ENCODE measurements around the gene EXT2.

Gene EXT2

DNA sequence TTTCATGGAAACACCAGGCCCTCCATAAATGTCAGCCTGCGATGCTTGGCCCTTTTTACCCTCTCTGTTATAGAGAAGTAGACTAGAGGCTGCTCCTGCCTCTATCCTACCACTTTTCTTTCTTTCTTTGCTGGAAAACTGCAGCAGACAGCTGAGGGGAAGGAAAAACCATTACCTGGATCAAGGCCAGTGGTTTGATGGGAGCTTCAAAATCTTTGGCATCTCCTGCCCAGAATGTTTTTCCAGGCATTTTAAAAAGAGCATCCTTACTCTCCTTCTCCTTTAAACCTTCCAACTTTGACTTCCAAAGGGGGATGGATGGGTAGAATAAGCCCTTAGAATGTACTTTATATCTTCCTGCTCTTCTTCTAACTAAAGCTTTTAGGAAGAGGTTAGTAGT lies 44.9 kb downstream of the EXT2 start:
- H2AFZ ChIP-seq (ENCODE audit: low read depth) = no peak overlapping the region
- no peak overlapping the region for H3K27ac ChIP-seq
- no peaks in the 10 kb centered on the region for H3K27me3 ChIP-seq (ENCODE audit: insufficient read depth, low read depth)
- H3K4me3 ChIP-seq (IDR thresholded peaks at IDR 0.05; ENCODE audit: insufficient read depth, low read depth, low read length) = no peak overlapping the region
- H3K9ac ChIP-seq = no peak overlapping the region
- no peaks in the 10 kb centered on the region for H4K20me1 ChIP-seq (ENCODE audit: insufficient read depth)
- H3K4me1 ChIP-seq (ENCODE audit: low read depth, poor library complexity, severe bottlenecking) = no peaks in the 10 kb centered on the region
- no peaks in the 10 kb centered on the region for H3K79me2 ChIP-seq (ENCODE audit: insufficient read depth, low read depth)
- H3K4me2 ChIP-seq = no peak overlapping the region
- H3K36me3 ChIP-seq (ENCODE audit: insufficient read depth) = no peaks in the 10 kb centered on the region
- TF ChIP-seq, protein P1, sequence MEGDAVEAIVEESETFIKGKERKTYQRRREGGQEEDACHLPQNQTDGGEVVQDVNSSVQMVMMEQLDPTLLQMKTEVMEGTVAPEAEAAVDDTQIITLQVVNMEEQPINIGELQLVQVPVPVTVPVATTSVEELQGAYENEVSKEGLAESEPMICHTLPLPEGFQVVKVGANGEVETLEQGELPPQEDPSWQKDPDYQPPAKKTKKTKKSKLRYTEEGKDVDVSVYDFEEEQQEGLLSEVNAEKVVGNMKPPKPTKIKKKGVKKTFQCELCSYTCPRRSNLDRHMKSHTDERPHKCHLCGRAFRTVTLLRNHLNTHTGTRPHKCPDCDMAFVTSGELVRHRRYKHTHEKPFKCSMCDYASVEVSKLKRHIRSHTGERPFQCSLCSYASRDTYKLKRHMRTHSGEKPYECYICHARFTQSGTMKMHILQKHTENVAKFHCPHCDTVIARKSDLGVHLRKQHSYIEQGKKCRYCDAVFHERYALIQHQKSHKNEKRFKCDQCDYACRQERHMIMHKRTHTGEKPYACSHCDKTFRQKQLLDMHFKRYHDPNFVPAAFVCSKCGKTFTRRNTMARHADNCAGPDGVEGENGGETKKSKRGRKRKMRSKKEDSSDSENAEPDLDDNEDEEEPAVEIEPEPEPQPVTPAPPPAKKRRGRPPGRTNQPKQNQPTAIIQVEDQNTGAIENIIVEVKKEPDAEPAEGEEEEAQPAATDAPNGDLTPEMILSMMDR (conservative IDR thresholded peaks at IDR 0.05; ENCODE audit: low read depth, low read length) = no peak

- TF ChIP-seq, protein P1 (conservative IDR thresholded peaks at IDR 0.05; ENCODE audit: low read depth, low read length) = no peak
- Histone ChIP-seq H3K9ac (no peak overlapping the region), H2AFZ (ENCODE audit: low read depth) (no peak overlapping the region), H3K4me2 (no peak overlapping the region), H3K27me3 (ENCODE audit: insufficient read depth, low read depth) (no peaks in the 10 kb centered on the region), H3K36me3 (ENCODE audit: insufficient read depth) (no peaks in the 10 kb centered on the region), H3K79me2 (ENCODE audit: insufficient read depth, low read depth) (no peaks in the 10 kb centered on the region), H4K20me1 (ENCODE audit: insufficient read depth) (no peaks in the 10 kb centered on the region), H3K4me3 (IDR thresholded peaks at IDR 0.05; ENCODE audit: insufficient read depth, low read depth, low read length) (no peak overlapping the region), H3K4me1 (ENCODE audit: low read depth, poor library complexity, severe bottlenecking) (no peaks in the 10 kb centered on the region), H3K27ac (no peak overlapping the region)
These were observed 45.3 kb downstream of the EXT2 start for GRCh38 chr11:44140805-44141204.

GRCh38 chr11:44143987-44144909 lies 48.8 kb downstream of the EXT2 start:
- Histone ChIP-seq H3K27me3 (ENCODE audit: insufficient read depth, low read depth) (no peaks in the 10 kb centered on the region), H3K36me3 (ENCODE audit: insufficient read depth) (no peaks in the 10 kb centered on the region), H3K27ac (no peak overlapping the region), H3K4me2 (no peak overlapping the region), H4K20me1 (ENCODE audit: insufficient read depth) (no peaks in the 10 kb centered on the region), H3K9ac (no peak overlapping the region), H3K4me1 (ENCODE audit: low read depth, poor library complexity, severe bottlenecking) (no peaks in the 10 kb centered on the region), H2AFZ (ENCODE audit: low read depth) (no peak overlapping the region), H3K79me2 (ENCODE audit: insufficient read depth, low read depth) (no peaks in the 10 kb centered on the region), H3K4me3 (IDR thresholded peaks at IDR 0.05; ENCODE audit: insufficient read depth, low read depth, low read length) (no peak overlapping the region)
- TF ChIP-seq, protein P1 (conservative IDR thresholded peaks at IDR 0.05; ENCODE audit: low read depth, low read length) = no peak

DNA sequence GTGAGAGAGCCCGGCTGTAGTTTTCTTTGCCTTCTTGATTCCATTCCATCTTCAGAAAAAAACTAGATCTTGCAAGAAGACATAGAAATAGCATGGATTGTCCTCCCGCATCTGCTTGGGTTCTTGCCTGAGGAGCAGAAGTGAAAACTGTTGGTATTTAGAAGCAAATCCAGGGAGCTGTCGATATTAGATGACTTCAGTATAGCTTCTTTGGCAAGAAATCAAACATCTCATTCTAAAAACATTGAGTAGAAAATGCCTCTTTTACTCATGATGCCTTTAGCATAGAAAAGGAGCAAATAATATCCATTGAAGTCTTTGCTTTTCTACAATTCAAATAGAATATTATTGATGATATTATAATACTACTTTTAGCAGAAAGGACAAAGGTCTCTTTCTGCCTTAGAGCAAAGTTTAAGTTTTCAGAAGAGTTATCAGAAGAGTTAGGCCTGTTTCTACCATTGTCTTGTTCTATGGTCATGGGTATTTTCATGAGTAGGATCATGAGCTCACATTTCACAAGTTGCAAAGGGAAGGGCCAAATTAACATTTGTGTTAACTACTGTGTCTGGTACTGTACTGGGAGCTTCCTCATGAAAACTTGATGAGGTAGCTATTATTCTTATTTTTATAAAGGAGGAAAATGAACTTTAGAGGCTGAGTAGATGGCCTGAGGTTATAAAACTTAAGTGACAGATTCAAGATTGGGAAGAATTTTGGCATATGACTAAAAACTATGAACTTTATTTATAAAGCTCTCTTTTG lies 49.7 kb downstream of the EXT2 start:
- no peaks in the 10 kb centered on the region for H3K27me3 ChIP-seq (ENCODE audit: insufficient read depth, low read depth)
- H3K36me3 ChIP-seq (ENCODE audit: insufficient read depth) = no peaks in the 10 kb centered on the region
- H3K27ac ChIP-seq = no peak overlapping the region
- no peaks in the 10 kb centered on the region for H3K4me1 ChIP-seq (ENCODE audit: low read depth, poor library complexity, severe bottlenecking)
- TF ChIP-seq, protein P1 (conservative IDR thresholded peaks at IDR 0.05; ENCODE audit: low read depth, low read length) = no peak
- H3K9ac ChIP-seq = no peak overlapping the region
- no peaks in the 10 kb centered on the region for H4K20me1 ChIP-seq (ENCODE audit: insufficient read depth)
- no peaks in the 10 kb centered on the region for H3K79me2 ChIP-seq (ENCODE audit: insufficient read depth, low read depth)
- H3K4me2 ChIP-seq = no peak overlapping the region
- no peak overlapping the region for H2AFZ ChIP-seq (ENCODE audit: low read depth)
- no peak overlapping the region for H3K4me3 ChIP-seq (IDR thresholded peaks at IDR 0.05; ENCODE audit: insufficient read depth, low read depth, low read length)

Data from KMS-11 (cell line).